Esophagus squamous epithelium (tissue), 5 donors: ENCODE data around the gene ESPNL. TPM values are rescaled to one million over a fixed set of nuclear protein-coding genes. Genes with fewer than 3 reads are reported as not detected.
A peak's percentile ranks its signal among the peaks of the same experiment; 100 is the strongest.

Source experiments
- DNase-seq: peaks from one replicate; lab custom pipeline; 2025; lab: John Stamatoyannopoulos, UW
- H3K27ac ChIP-seq, 4 donors: fragments of 200-600 bp; sonication (generic); one replicate each; pipeline ENCODE4 v1.5.1; 2016 to 2019; ENCODE audit warnings: mild to moderate bottlenecking in 1 of 4
- H3K27me3 ChIP-seq, 4 donors: fragments of 200-600 bp; sonication (generic); 1 replicate in 3 of 4; 2 replicates in 1 of 4; pipeline versions ENCODE4 v1.5.1 to v1.6.0; 2017 to 2021; ENCODE audit warnings: antibody characterized with exemption in 1 of 4
- H3K36me3 ChIP-seq, 3 donors: fragments of 200-600 bp; sonication (generic); one replicate each; pipeline ENCODE4 v1.5.1; 2016 to 2019
- H3K4me1 ChIP-seq, 3 donors: fragments of 200-600 bp; sonication (generic); one replicate each; pipeline ENCODE4 v1.5.1; 2017 to 2019
- H3K4me3 ChIP-seq, 4 donors: fragments of 200-600 bp; sonication (generic); 1 replicate in 3 of 4; 2 replicates in 1 of 4; pipeline ENCODE4 v1.5.1; 2016 to 2019; ENCODE audit warnings: mild to moderate bottlenecking in 2 of 4, moderate library complexity in 1 of 4
- H3K9me3 ChIP-seq, 3 donors: fragments of 200-600 bp; sonication (generic); one replicate each; pipeline ENCODE4 v1.5.1; 2016 to 2019
- CTCF ChIP-seq, 6 experiments: fragments of 450-650 bp in 4 of 6; fragments of 200-600 bp in 2 of 6; sonication (generic) in 2 of 6; IDR thresholded peaks; one replicate each; pipeline ENCODE4 v1.5.1; 2016 to 2019; ENCODE audit warnings: antibody characterized with exemption in 6 of 6, mild to moderate bottlenecking in 4 of 6, moderate library complexity in 4 of 6
- POLR2A ChIP-seq, 4 donors: fragments of 450-650 bp; IDR thresholded peaks; one replicate each; pipeline ENCODE4 v1.6.1; 2017; ENCODE audit warnings: antibody characterized with exemption in 4 of 4, mild to moderate bottlenecking in 4 of 4, moderate library complexity in 3 of 4
- WGBS, 2 donors: methylation state at CpG; one replicate each; pipeline ENCODE4 v1.1.5; 2018; 5-methylcytosine and 5-hydroxymethylcytosine counted together
- intact Hi-C: fragments of 100-400 bp; cut with DNase I; formaldehyde crosslinking; loops from one replicate; pipeline ENCODE4 v1.15.0; 2022
- total RNA-seq, 4 donors: library from RNA; depleted of rRNA; stranded (reverse); fragments of >200 nt; gene quantifications; one replicate each; pipeline ENCODE4 v1.1.0, GENCODE V29; 2016
- donor health status: DM: yes; HTN: yes; CAD: no.

The ESPNL gene
- total RNA-seq, 4 donors from 2014 or later, result 0.04 to 1.3 (median 0.88) TPM; not detected in 1

DNA sequence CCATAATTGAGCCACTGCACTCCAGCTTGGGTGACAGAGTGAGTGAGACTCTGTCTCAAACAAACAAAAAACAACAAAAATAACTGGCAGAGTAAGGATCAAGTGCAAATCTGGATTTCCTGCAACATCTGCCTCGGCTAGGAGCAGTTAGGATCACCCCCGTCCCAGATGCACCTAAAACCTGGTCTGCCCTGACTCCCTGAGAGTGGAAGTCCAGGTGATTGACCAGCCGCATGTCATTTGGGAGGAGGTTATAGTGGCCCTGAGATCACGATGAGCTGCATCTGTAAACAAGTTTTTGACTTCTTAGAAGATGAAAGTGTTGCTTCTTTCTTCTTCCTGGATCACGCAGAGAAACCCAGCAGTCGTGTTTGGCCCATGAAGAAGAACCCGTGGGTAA is 5.0 kb upstream of the ESPNL start:
- Histone ChIP-seq H3K9me3 (no peaks in the 10 kb centered on the region), H3K27ac (no peak overlapping the region), H3K36me3 (no peaks in the 10 kb centered on the region), H3K27me3 (no peaks in the 10 kb centered on the region), H3K4me3 (no peak overlapping the region), H3K4me1 (peaks cover 0 to 14% (median 0%) of the 10 kb centered on the region in 3 donors)
- WGBS, 2 donors, result 86 to 94% methylated on average over 4 to 7 of the region's 7 CpGs
- DNase-seq, result no peak
- intact Hi-C loops, result no loop called here
- TF ChIP-seq POLR2A (IDR thresholded peaks at IDR 0.05) (no peak), CTCF (IDR thresholded peaks at IDR 0.05) (no peak)

- Histone ChIP-seq H3K9me3 (no peaks in the 10 kb centered on the region), H3K36me3 (no peaks in the 10 kb centered on the region), H3K4me1 (peaks cover 0 to 14% (median 0%) of the 10 kb centered on the region in 3 donors), H3K27me3 (no peaks in the 10 kb centered on the region), H3K4me3 (no peak overlapping the region), H3K27ac (no peak overlapping the region)
- no peak for TF ChIP-seq CTCF (IDR thresholded peaks at IDR 0.05)
- TF ChIP-seq POLR2A (IDR thresholded peaks at IDR 0.05), result no peak
- no peak for DNase-seq
- intact Hi-C loops, result no loop called here
- 46 to 71% methylated on average over 8 to 16 of the region's 22 CpGs for WGBS, 2 donors
Observed at GRCh38 chr2:238096311-238097011, 3.7 kb upstream of the ESPNL start.

- 78 to 86% methylated on average over 13 of the region's 19 CpGs for WGBS, 2 donors
- Histone ChIP-seq H3K36me3 (no peaks in the 10 kb centered on the region), H3K27ac (no peak overlapping the region), H3K27me3 (no peaks in the 10 kb centered on the region), H3K9me3 (no peaks in the 10 kb centered on the region), H3K4me1 (peaks cover 0 to 14% (median 0%) of the 10 kb centered on the region in 3 donors), H3K4me3 (no peak overlapping the region)
- DNase-seq, result no peak
- TF ChIP-seq CTCF (IDR thresholded peaks at IDR 0.05) (no peak), POLR2A (IDR thresholded peaks at IDR 0.05) (no peak)
- intact Hi-C loops, result no loop called here
Observed at GRCh38 chr2:238097201-238097987, 2.7 kb upstream of the ESPNL start.

GRCh38 chr2:238097988-238098871 is 1.9 kb upstream of the ESPNL start:
- H3K4me1 ChIP-seq, result peaks cover 0 to 14% (median 0%) of the 10 kb centered on the region in 3 donors
- H3K9me3 ChIP-seq, result no peaks in the 10 kb centered on the region
- H3K27ac ChIP-seq, result peak overlapping the region in 2 of 4 donors; percentile 54 to 69
- no peak for DNase-seq
- no peak for TF ChIP-seq POLR2A (IDR thresholded peaks at IDR 0.05)
- no peak for TF ChIP-seq CTCF (IDR thresholded peaks at IDR 0.05)
- H3K4me3 ChIP-seq, result no peak overlapping the region
- H3K27me3 ChIP-seq, result no peaks in the 10 kb centered on the region
- intact Hi-C loops, result no loop called here
- no peaks in the 10 kb centered on the region for H3K36me3 ChIP-seq
- WGBS, 2 donors, result 44 to 74% methylated on average over 10 to 12 of the region's 37 CpGs
